ENCODE measurements around the gene NCR1.
"Not testable (repeated sequence)": the region's sequence is repeated elsewhere in the genome, so short reads cannot be mapped to it uniquely, and the experiment has no call there.

NCR1 gene

GRCh38 chr19:54905803-54906511 lies at the start of gene NCR1:
NCR1 (plus strand) TSS chr19:54906148; CDS start chr19:54906188, 40 bp downstream.
- no peak for DNase-seq

- DNase-seq: not testable (repeated sequence)
Measured at GRCh38 chr19:54858476-54858875, 47.5 kb upstream of the NCR1 start.

GRCh38 chr19:54859421-54859820 lies 46.5 kb upstream of the NCR1 start:
- not testable (repeated sequence) for DNase-seq

- DNase-seq: not testable (repeated sequence)
Measured at GRCh38 chr19:54863459-54863858, 42.5 kb upstream of the NCR1 start.

GRCh38 chr19:54871696-54872095 lies 34.3 kb upstream of the NCR1 start:
- no peak for DNase-seq

GRCh38 chr19:54873990-54874389 lies 32.0 kb upstream of the NCR1 start, which contains the start of gene FCAR:
FCAR (plus strand) TSS chr19:54874235; CDS start chr19:54874290, 55 bp downstream.
- DNase-seq: no peak

- DNase-seq: no peak
Measured at GRCh38 chr19:54875506-54875905, 30.4 kb upstream of the NCR1 start.

- no peak for DNase-seq
Measured at GRCh38 chr19:54877471-54877870, 28.5 kb upstream of the NCR1 start.

- no peak for DNase-seq
Measured at GRCh38 chr19:54881884-54882283, 24.1 kb upstream of the NCR1 start.

- no peak for DNase-seq
Measured at GRCh38 chr19:54882758-54883157, 23.2 kb upstream of the NCR1 start.

DNA sequence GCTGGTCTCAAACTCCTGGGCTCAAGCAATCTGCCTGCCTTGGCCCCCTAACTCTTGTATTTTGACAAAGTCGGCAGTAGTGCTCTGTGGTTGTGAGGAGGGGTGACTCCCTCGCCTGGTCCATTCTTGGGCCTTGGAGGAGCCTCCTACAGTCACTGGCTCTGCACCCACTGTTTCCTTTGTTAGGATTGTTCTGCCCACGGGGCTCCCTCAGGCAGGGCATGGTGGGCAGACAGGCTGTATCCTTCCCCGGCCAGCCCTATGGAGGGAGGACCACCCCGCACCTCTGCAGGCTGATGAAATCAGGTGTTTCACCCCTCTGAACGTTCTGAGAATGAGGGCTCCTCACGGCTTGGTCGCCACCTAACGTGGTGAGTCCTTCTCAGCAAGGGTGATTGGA lies 22.7 kb upstream of the NCR1 start:
- no peak for DNase-seq

DNA sequence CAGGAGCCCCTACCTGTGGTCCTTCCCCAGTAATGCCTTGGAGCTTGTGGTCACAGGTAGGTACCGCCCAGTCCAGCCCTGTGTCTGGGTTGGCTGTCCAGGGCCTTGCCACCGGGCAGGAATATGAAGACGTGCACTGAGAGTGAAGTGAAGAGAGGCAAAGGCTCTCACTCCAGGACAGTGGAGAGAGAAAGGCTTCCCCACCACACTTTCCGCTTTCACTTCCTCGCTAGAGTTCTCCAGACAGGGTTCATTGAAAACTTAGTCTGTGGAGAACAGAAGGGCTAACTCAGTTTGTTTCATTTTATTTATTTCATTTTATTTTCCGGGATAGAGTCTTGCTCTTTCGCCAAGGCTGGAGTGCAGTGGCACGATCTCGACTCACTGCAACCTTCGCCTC lies 17.7 kb upstream of the NCR1 start:
- DNase-seq: no peak

GRCh38 chr19:54889566-54889965 lies 16.4 kb upstream of the NCR1 start:
- DNase-seq: no peak

DNA sequence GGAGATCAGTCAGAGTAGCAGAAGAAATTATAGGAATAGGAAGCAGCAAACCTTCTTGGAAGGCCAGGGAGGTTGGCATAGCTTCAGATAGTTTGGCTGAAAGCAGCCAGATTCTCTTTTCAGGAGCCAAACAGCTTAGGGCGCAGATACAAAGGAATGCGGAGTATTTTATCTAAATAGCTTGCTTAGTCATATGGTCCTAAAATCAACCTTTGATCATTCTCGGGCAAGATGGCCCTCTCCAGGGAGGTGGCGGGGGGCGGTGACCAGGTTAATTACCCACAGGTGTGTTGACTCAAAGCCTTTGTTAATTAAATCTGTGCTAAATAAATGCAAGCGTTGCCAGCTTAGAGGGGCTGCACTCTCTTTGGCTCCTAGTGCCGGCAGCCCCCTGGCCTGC lies 12.5 kb upstream of the NCR1 start:
- no peak for DNase-seq

DNA sequence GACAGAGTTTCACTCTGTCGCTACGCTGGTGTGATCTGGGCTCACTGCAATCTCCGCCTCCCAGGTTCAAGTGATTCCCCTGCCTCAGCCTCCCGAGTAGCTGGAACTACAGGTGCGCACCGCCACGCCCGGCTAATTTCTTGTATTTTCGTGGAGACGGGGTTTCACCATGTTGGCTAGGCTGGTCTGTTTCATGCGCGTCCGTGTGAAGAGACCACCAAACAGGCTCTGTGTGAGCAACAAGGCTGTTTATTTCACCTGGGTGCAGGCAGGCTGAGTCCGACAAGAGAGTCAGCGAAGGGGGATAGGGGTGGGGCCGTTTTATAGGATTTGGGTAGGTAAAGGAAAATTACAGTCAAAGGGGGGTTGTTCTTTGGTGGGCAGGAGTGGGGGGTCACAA lies 11.8 kb upstream of the NCR1 start:
- DNase-seq: not testable (repeated sequence)

GRCh38 chr19:54896036-54896435 lies 9.9 kb upstream of the NCR1 start:
- DNase-seq: no peak

DNA sequence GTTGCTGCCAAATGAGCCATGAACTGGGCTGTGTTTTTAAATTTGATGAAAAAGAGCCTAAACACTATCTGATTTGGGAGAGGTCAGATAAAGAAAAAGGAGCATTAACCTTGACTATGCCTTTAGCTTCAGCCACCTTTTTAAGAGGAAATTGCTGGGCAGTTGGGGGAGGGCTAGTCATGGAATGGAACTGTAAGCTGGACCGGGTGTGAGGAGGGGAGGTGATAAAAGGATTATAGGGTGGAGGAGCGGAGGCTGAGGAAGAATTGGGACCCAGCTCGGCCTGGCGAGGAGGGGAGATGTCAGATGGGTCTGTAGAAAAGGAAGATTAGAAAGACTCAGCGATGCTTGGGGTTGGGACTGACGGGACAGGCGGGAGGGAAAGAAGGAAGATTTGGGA lies 7.3 kb upstream of the NCR1 start:
- not testable (repeated sequence) for DNase-seq

GRCh38 chr19:54899646-54900045 lies 6.3 kb upstream of the NCR1 start:
- DNase-seq: not testable (repeated sequence)

GRCh38 chr19:54901153-54901552 lies 4.8 kb upstream of the NCR1 start:
- DNase-seq: not testable (repeated sequence)

DNA sequence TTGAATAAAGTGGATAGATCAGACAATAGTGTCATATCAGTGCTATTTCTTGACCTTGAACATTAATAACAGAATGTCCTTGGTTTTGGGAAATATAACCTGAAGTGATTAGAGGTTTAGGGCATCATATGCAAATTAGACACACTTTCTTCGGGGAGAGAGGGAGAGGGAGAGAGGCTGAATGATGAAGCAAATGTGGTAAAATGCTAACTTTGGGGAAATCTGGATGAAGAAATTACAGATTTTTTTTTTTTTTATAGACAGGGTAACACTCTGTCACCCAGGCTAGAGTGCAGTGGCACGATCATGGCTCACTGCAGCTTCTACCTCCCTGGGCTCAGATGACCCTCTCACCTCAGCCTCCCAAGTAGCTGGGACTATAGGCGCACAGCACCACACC lies 3.9 kb upstream of the NCR1 start:
- DNase-seq: no peak

GRCh38 chr19:54903303-54903702 lies 2.6 kb upstream of the NCR1 start:
- DNase-seq: no peak

DNA sequence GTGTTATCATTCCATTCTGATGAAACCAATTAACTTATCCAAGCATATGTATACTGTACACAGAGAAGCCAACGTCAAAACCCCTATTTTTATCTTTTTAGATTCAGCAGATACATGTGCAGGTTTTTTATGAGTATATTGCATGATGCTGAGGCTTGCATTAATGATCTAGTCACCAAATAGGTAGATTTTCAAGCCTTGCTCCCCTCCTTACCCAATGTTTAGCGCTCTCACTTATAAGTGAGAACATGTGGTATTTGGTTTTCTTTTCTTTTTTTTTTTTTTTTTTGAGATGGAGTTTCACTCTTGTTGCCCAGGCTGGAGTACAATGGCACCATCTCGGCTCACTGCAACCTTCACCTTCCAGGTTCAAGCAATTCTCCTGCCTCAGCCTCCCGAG lies 1.7 kb upstream of the NCR1 start:
- DNase-seq: not testable (repeated sequence)

GRCh38 chr19:54905421-54905802 lies 536 bp upstream of the NCR1 start:
- DNase-seq: no peak

GRCh38 chr19:54906819-54907218 lies 871 bp downstream of the NCR1 start:
- no peak for DNase-seq

DNA sequence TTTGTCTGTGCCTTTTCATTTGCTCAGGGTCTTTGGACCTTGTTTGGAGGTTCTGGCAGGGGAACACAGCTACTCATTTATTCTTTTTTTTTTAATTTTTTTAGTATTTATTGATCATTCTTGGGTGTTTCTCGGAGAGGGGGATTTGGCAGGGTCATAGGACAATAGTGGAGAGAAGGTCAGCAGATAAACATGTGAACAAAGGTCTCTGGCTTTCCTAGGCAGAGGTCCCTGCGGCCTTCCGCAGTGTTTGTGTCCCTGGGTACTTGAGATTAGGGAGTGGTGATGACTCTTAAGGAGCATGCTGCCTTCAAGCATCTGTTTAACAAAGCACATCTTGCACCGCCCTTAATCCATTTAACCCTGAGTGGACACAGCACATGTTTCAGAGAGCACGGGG lies 2.0 kb downstream of the NCR1 start:
- DNase-seq: not testable (repeated sequence)
